ENCODE data around the gene ERCC6. TPM values are rescaled to one million over a fixed set of nuclear protein-coding genes. Genes with fewer than 3 reads are reported as not detected.
A peak's percentile ranks its signal among the peaks of the same experiment; 100 is the strongest.

ERCC6 gene
- total RNA-seq: 19.0 TPM

DNA sequence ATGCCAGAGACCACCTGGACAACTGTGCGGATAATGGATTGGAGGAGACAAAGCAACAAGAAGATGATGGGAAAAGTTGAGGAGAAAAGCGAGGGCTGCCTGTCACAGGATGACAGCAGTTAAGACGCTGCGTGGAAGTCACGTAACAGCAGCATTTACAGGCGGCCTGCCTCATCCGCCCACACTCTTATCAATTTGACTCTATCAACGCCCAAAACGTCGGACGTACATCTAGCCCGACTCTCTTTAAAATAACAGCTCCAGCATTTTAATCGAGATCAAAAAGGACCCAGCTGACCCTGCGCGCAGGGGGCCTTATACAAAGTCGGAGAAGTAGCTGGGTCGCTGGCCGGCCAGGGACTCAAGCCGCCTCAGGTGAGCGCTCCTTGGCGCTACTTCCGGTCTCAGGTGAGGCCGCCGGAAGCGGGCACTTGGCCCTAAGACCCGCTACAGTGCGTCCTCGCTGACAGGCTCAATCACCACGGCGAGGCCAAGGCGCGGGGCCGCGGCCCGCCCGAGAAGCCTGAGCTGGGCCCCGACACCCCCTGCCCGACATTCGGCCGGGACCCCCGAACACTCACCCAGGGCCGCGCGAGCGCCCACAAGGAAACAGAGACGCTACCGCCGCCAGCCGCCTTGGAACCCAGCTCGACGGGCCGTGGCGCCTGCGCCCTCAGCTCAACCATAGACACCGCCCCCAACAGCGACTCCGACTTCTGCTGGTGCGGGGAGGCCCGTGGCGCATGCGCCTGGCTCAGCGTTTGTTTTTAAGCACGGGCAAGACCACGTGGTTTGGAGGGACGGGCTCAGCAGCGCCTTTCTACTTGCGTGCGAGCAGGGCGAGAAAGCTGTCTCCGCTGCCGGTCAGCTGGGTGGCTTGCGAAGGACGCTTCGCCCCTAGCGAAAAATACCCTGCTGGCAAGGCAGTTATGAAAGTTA, at the start of gene ERCC6:
TSS of gene ERCC6 (minus strand) at position 741 of the 939 bp plus-strand sequence.
- ATAC-seq: peak; percentile 99

DNA sequence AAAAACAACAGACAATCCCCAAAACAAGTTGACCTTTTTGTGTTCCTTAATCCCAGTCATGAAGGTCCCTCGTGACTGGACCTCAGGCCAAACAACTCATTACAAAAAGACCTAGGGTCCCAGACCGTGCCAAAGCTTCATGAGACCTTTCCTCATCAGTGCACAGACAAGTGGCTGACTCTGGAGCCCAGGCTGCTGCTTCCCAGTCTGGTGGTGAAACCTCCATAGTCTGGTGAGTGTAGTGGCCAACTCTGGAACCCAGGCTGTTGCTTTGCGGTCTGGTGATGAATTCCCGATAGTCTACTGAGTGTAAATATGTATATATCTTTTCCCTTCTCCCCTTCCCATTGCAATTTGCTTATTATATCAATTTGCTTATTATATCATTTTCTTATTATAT, 49.1 kb upstream of the ERCC6 start:
- ATAC-seq: no peak

DNA sequence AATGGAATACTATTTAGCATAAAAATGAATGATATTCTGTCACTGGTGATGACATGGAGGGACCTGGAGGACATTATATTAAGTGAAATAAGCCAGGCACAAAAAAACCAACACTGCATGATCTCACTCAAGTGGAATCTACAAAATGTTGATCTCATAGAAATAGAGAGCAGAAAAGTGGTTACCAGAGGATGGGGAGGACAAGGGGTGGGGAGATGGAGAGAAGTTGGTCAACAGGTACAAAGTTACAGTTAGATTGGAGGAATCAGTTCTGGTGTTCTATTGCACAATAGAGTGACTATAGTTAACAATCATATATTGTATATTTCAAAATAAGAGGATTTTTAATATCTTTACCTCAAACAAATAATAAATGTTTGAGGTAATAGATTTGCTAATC, 46.5 kb upstream of the ERCC6 start:
- no peak for ATAC-seq

DNA sequence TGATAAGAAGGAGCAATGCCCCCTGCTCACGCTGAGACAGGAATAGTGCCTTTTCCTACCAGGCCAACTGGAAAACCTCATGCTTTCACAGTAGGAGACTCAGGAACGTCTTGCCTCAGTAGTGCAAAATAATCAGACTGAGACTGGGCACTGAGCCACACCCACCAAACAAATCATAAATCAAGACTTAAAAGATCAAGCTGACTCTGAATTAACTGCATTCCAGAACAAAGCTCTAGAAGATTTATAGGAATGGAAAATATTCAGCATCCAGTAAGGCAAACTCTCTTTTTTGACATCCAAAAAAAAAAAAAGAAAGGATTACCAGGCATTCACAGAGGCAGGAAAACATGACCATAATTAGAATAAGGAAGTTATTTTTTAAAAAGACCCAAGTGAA, 40.7 kb upstream of the ERCC6 start:
- peak; percentile 31 for ATAC-seq

DNA sequence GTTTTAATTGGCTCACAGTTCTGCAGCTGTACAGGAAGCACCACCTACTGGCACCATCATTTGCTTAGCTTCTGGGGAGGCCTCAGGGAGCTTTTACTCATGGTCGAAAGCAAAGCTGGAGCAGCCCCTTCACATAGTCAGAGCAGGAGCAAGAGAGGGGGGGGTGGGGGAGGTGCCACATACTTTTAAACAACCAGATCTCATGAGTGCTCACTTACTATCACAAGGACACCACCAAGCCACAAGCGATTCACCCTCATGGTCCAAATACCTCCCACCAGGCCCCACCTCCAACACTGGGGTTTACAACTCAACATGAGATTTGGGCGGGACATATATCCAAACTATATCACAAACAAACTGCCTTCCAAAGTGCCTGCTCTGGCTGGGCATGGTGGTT, 39.5 kb upstream of the ERCC6 start:
- ATAC-seq: no peak

DNA sequence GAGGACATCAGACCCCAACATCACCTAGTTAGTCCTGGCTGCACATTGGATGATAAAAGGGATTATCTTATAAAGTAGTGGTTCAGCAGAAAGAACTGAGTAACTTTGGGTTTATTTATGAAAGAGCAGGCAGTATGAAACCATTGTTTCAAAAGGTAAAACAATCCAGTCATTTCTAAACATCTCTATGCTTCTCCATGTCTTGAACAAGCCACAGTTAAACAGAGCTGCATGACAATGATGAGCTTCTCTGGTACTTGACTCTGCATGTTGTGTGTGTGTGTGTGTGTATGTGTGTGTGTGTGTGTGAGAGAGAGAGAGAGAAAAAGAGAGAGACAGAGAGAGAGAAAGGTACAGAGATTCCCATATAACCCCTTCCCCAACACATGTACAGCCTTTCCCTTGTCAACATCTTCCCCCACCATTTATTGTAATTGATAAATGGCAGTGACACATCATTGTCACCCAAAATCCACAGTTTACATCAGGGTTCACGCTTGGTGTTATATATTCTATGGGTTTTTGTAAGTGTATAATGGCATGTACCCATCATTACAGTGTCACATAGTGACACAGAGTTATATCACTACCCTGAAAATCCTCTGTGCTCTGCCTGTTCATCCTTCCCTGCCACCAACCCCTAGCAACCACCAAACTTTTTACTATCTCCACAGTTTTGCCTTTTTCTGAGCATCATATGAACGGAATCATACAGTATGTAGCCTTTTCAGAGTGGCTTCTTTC, 38.4 kb upstream of the ERCC6 start:
- ATAC-seq: no peak

DNA sequence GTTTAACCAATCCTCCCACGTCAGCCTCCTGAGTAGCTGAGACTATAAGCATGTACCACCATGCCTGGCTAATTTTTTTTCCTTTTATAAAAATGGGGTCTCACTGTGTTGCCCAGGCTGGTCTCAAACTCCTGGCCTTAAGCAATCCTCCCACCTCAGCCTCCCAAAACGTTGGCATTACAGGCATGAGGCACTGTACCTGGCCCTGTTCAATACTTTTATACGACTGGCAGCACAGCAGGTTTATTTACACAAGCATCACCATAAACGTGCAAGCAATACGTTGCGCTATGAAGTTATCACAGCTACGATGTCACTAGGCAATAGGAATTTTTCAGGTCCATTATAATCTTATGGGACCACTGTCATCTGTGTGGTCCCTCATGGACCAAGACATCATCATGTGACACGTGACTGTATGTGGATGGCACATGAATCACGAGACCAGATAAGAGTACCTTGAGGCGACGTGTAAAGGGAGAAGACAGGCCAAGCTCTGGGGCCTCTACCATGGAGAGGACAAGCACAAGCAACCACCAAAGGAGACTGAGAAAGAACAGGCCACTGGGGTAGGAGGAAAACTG, 36.7 kb upstream of the ERCC6 start:
- no peak for ATAC-seq

DNA sequence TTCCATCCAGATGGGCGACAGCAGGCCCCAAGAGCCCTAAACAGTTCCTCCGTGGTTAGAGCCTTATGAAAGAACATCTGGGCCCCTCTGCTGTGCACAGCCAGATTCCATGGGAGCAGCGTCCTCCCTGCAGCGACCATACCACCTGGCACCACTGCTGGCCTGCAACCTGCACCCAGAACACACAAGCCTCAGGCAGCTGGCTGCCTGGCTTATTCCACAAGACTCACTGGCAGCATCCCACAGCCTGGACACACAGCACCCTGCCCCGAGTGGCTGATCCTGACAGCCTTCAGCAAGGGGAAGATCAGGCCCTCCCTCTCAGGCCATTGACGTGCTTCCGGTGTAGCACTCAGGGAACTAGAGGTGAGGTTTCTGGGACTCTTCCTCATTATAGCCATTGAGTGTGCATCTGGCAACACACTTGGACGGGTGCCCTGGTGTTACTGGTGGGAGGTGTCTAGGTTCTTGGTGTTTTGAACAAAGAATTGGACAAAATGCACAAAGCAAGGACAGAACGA, 33.7 kb upstream of the ERCC6 start:
- no peak for ATAC-seq

DNA sequence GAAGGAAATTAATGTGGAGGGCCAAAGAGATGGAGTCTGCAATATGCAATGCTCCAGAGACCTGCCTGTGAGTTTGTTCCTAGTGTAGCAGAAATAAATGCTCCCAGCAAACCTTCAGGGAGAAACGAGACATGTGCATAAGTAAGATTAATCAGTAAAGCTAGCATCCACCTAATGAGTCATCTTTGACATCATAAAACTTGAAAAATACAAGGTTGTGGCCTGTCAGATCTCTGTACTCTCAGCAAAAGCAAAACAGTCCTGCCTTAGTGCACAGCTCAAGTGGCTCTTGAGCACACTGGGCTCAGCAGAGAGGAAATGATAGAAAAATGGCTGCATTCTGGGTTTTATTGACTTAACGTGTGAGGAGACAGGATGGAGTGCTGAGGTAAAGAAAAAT, 32.5 kb upstream of the ERCC6 start:
- ATAC-seq: no peak

DNA sequence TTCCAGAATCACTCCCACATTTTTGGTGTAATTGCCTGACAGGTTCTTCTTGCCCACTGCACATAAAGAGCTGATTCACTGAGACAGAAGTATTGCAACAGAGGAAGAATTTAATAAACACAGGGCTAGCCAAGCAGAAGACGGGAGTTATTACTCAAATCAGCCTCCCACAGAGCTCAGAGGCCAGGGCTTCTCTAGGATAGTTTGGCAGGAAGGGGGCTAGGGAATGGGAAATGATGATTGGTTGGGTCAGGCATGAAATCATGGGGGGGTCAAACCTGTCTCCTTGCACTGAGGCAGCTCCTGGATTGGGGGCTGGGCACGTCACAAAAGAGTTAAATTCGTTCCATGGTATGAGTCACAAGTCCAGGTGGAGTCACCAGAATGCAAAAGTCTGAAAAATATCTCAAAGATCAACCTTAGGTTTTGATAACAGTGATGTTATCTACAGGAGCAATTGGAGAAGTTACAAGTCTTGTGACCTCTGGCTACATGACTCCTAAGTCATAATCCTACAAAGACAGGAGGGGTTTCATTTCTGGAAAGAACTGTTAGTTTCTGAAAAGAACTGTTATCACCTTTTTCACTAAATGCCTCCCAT, 30.2 kb upstream of the ERCC6 start:
- ATAC-seq: peak; percentile 69

DNA sequence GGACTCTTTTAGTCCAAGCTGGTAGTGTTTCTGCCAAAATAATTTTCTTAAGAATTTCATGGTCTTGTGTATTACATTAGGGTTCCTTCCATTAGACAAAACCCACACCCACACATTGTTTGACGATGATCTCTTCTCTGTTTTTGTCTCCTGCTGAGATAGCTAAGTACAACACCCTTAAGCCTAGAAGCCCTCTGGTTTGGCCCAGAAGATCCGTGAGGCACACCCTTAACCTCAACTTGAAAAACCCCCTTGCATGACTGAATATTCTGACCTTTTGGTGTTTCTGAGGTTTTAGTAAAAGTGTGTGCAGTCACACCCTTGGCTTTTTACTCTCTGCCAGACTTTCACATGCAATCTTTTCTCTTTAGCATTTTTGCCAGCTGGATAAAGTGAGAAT, 29.3 kb upstream of the ERCC6 start:
- no peak for ATAC-seq

DNA sequence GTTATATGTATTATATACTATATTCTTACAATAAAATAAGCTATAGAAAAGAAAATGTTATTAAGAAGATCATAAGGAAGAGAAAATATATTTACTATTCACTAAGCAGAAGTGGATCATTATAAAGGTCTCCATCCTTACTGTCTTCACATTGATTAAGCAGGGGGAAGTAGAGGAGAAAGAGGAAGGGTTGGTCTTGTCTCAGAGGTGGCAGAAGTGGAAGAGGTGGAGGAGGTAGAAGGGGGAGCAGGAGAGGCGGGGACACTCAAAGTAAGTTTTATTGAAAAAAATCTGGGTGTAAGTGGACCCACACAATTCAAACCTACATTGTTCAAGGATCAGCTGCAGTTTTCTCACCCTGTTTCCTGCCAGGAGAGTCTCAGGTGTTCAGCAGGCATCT, 28.9 kb upstream of the ERCC6 start:
- no peak for ATAC-seq

DNA sequence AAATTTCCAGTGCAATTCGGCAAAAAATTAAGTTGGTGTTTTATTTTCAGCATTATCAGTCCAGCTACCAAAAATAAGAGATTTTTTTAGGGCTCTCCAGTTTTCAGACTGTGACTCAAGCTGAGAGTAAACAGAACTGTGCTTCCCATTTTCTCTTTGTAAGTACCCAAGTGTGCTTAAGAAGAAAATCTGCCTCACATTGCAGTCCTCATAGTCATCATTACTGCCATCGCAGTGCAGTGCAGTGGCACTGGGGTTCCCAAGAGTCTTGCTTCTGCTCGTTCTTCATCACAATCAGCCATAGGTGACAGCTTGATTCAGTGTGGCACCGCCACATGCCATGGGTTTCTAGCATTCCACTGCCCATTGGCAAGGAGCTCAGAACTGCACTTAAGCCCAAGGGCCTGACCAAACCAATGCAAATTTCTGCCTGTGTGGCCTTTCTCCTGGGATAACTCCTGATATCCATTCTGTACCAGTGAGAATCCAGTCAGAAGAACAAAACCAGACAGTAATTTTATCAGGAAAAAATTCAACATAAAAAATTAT, 25.6 kb upstream of the ERCC6 start:
- ATAC-seq: no peak

DNA sequence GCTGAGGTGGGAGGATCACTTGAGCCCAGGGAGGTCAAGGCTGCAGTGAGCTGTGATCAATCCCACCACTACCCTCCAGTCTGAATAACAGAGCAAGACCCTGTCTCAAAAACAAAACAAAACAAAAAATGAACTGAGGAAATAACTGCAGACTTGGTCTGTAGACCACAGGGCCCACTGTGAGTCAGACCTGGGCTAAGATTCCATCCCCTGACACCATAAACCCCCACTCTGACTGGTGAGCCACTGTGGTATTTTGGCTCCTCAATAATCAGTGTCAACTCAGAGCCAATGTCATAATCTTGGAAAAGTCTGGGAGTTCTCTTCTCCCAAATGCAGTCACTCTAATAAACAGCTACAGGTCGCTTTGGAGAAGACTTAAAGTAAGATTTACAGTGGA, 24.0 kb upstream of the ERCC6 start:
- no peak for ATAC-seq

DNA sequence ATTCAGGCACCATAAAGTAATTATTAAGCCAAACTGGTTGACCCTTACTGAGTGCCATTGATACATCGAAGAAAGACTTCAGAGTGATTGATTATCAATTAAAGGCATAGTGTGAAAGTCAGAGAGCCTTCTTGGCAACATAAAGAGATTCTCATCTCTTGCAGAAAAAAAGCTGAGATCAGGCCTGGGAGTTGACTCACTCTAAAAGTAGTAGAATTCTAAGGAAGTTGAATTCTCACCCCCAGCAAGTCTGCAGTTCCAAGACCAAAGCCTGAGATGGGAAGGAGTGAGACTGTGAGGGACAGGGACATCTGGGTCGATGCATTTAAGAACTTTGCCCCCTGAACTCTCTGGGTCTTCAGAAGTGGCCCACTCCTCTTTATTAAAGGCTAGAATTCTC, 21.6 kb upstream of the ERCC6 start:
- ATAC-seq: no peak

DNA sequence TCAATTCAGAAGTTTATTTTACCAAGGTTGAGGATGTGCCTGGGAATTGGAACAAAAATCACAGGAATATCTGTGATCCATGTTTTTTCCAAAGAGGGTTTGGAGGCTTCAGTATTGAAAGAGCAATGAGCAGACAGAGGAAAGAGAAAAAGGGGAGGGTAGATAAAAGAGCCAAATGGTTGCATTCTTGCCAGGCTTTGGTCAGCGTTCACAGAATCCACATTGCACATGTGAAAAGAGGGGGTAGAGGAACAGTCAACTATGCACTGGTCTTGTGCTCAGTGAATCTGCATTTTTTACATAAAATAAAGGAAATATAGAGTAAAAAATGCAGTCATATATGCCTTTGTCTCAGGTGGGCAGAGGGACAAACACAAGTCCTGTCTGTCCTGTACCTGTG, 20.6 kb upstream of the ERCC6 start:
- no peak for ATAC-seq

DNA sequence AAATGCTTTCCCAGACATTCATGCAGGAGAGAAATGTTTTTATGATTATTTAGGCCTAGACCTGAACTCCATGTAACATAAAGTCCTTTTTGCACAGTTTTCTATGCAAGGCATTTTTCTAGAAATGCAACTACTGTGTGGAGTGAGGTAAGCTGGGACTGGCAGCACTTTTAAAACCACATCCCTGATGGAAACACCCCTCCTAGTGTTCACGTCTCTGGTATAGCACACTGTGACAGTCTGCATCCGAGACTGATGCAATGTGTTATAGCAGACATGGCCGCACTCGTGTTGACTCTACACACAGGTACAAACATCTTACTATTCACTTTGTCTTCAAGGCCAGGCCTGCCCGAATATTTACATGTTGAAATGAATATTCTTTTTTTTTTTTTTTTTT, 19.3 kb upstream of the ERCC6 start:
- ATAC-seq: no peak

DNA sequence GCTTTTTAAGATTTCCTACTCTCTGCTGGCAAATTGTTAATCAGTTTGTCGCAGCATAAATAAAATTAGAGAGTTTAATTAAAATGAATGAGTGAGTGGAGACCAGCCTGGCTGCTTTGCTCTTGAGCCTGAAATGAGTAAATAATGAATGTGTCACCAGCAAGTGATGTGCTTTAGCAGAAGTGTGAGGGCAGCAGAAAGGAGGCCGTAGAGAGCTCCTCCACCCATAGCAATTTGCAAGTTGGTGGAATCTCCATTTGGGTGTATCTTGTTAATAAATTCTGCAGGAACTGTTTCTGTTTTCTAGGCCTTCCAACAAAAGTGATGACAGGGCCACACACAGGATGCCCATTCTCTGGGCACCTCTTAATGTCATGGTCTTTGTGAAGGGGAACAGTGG, 18.8 kb upstream of the ERCC6 start:
- ATAC-seq: no peak

DNA sequence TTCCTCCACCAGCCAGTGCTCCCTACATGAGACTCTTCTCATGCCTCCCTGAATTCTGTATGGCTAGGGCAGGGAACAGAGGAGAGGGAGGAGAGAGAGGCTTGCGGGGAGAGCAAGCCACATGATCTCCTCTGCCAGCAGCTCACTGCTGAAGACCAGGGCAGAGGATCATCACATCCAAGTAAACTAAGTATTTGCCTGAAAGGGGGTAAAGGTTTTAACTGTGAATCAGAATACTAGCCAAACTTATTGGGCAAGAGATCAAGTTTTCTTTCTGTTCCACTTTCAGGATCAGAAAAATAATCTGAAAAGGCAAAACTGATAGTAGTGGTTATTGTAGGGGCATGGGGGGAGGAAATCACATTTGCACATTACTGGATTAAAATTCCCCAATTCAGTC, 17.8 kb upstream of the ERCC6 start:
- no peak for ATAC-seq

DNA sequence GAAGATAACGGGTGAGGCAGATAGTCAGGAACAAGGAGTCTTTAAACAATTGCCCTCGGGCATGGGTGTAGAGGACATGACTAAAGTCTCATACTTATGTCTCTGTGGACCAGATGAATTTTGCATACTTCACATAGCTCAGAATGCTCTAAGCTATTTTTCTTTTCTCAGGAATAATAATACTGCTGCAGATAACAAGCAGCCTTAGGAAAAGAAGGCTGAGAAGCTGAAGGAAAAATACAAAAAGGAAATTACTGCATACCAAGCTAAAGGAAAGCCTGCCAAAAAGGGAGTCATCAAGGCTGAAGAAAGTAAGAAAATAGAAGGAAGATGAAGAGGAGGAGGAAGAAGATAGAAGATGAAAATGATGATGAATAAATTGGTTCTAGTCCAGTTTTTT, 13.4 kb upstream of the ERCC6 start:
- ATAC-seq: peak; percentile 65

DNA sequence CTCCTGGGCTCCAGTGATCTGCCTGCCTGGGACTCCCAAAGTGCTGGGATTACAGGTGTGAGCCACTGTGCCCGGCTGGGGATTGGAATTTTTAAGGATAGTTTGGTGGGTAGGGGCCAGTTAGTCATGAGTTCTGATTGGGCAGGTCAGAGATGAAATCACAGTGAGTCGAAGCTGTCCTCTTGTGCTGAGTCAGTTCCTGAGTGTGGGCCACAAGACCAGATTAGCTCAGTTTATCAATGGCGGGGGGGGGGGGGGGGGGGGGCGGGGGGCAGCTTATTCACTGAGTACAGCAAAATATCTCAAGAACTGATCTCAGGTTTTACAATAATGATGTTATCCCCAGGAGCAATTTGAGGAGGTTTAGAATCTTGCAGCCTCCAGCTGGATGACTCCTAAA, 11.6 kb upstream of the ERCC6 start:
- peak; percentile 71 for ATAC-seq

DNA sequence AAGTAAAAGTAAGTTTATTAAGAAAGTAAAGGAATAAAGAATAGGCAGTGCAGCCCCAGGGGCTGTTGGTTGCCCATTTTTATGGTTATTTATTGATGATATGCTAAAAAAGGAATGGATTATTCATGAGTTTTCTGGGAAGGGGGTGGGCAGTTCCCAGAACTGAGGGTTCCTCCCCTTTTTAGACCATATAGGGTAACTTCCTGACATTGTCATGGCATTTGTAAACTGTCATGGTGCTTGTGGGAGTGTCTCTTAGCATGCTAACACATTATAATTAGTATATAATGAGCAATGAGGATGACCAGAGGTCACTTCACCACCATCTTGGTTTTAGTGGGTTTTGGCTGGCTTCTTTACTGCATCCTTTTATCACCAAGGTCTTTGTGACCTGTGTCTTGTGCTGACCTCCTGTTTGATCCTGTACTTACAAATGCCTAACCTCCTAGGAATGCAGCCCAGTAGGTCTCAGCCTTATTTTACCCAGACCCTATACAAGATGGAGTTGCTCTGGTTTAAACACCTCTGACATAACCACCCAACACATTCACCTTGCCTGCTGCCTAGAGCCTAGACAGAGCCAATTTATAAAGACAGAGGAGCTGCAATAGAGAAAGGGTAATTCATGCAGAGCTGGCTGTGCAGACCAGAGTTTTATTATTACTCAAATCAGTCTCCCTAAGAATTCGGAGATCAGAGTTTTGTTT, 10.9 kb upstream of the ERCC6 start:
- ATAC-seq: no peak
